DND-41 (cell line): ENCODE measurements around the gene VLDLR.

Experiments used
- ATAC-seq: fragments of 200-7000 bp; cut with Tn5 transposase; 3 replicates; pipeline ENCODE4 v1.9.1; 2021; ENCODE audit warnings: low read depth; ENCODE audit not compliant: insufficient read depth
- DNase-seq: peaks from one replicate; pipeline ENCODE4 v3.0.0-alpha.2; 2020
- H2AFZ ChIP-seq: 2 replicates; pipeline ENCODE4 v1.6.0; 2012; ENCODE audit warnings: low read depth, low read length
- H3K27ac ChIP-seq: 2 replicates; pipeline ENCODE4 v1.5.1; 2012; ENCODE audit warnings: low read length, inconsistent platforms
- H3K27me3 ChIP-seq: fragments of 200-600 bp; sonication (generic); 2 replicates; pipeline ENCODE4 v1.6.0; 2012; ENCODE audit warnings: low read length, mild to moderate bottlenecking, inconsistent platforms; ENCODE audit not compliant: insufficient read depth, poor library complexity
- H3K36me3 ChIP-seq: 2 replicates; pipeline ENCODE4 v1.5.1; 2012; ENCODE audit warnings: low read length, inconsistent platforms; ENCODE audit not compliant: insufficient read depth
- H3K4me1 ChIP-seq: 2 replicates; pipeline ENCODE4 v1.5.1; 2012; ENCODE audit warnings: mild to moderate bottlenecking, low read length; ENCODE audit not compliant: insufficient read depth
- H3K4me2 ChIP-seq: 2 replicates; pipeline ENCODE4 v1.6.0; 2012; ENCODE audit warnings: mild to moderate bottlenecking, moderate library complexity, low read length, inconsistent platforms; ENCODE audit not compliant: insufficient read depth
- H3K4me3 ChIP-seq, 2 experiments: fragments of 200-600 bp in 1 of 2; shearing (Covaris generic) in 1 of 2; 2 replicates each; pipeline ENCODE4 v1.5.1; 2012 to 2016; ENCODE audit warnings: inconsistent platforms in 2 of 2, low read length in 2 of 2, mild to moderate bottlenecking in 2 of 2, low read depth in 1 of 2, moderate library complexity in 1 of 2
- H3K79me2 ChIP-seq: 2 replicates; pipeline ENCODE4 v1.6.0; 2012; ENCODE audit warnings: low read length, inconsistent platforms; ENCODE audit not compliant: insufficient read depth
- H3K9ac ChIP-seq: 2 replicates; pipeline ENCODE4 v1.6.0; 2012; ENCODE audit warnings: low read depth, mild to moderate bottlenecking, inconsistent platforms, low read length, moderate library complexity
- H3K9me3 ChIP-seq: 2 replicates; pipeline ENCODE4 v1.5.1; 2012; ENCODE audit warnings: low read length, moderate library complexity, mild to moderate bottlenecking, inconsistent platforms; ENCODE audit not compliant: insufficient read depth, severe bottlenecking
- H4K20me1 ChIP-seq: 2 replicates; pipeline ENCODE4 v1.6.0; 2012; ENCODE audit warnings: low read length; ENCODE audit not compliant: insufficient read depth
- CTCF ChIP-seq: IDR thresholded peaks from 2 replicates; pipeline ENCODE4 v1.5.1; 2012; ENCODE audit warnings: borderline replicate concordance, low read length, moderate library complexity, mild to moderate bottlenecking; ENCODE audit not compliant: poor library complexity, severe bottlenecking; ENCODE audit errors: extremely low read depth
- EZH2 ChIP-seq: IDR thresholded peaks from 3 replicates; pipeline ENCODE4 v1.6.1; 2012; ENCODE audit warnings: borderline replicate concordance, low read depth, mild to moderate bottlenecking, moderate library complexity, low read length, inconsistent platforms; ENCODE audit not compliant: severe bottlenecking

VLDLR gene

GRCh38 chr9:2677915-2678889, 56.6 kb downstream of the VLDLR start:
- DNase-seq (no peak), ATAC-seq (no peak)
- Histone ChIP-seq H3K9me3 (no peaks in the 10 kb centered on the region), H3K27ac (no peak overlapping the region), H2AFZ (no peak overlapping the region), H3K4me2 (no peak overlapping the region), H3K79me2 (no peaks in the 10 kb centered on the region), H3K27me3 (no peaks in the 10 kb centered on the region), H3K4me3 (no peak overlapping the region), H3K9ac (no peak overlapping the region), H3K36me3 (no peaks in the 10 kb centered on the region), H3K4me1 (no peaks in the 10 kb centered on the region), H4K20me1 (no peaks in the 10 kb centered on the region)
- TF ChIP-seq EZH2 (no peak), CTCF (no peak)

- Histone ChIP-seq H4K20me1 (no peaks in the 10 kb centered on the region), H3K9me3 (no peaks in the 10 kb centered on the region), H3K27me3 (no peaks in the 10 kb centered on the region), H3K4me2 (no peak overlapping the region), H3K4me3 (no peak overlapping the region), H3K9ac (no peak overlapping the region), H3K36me3 (no peaks in the 10 kb centered on the region), H2AFZ (0 out of 2 replicates have a peak overlapping the region, but pooled peaks have one; percentile 2), H3K27ac (no peak overlapping the region), H3K4me1 (no peaks in the 10 kb centered on the region), H3K79me2 (no peaks in the 10 kb centered on the region)
- no peak for DNase-seq
- TF ChIP-seq EZH2, result no peak
- TF ChIP-seq CTCF, result no peak
- ATAC-seq, result no peak
Observed at GRCh38 chr9:2679011-2679410, 57.4 kb downstream of the VLDLR start.

GRCh38 chr9:2681981-2682380, 60.4 kb downstream of the VLDLR start:
- Histone ChIP-seq H4K20me1 (no peaks in the 10 kb centered on the region), H3K9ac (no peak overlapping the region), H3K27me3 (no peaks in the 10 kb centered on the region), H3K4me1 (no peaks in the 10 kb centered on the region), H3K79me2 (no peaks in the 10 kb centered on the region), H3K4me3 (no peak overlapping the region), H3K9me3 (no peaks in the 10 kb centered on the region), H2AFZ (no peak overlapping the region), H3K4me2 (no peak overlapping the region), H3K27ac (no peak overlapping the region), H3K36me3 (no peaks in the 10 kb centered on the region)
- ATAC-seq (no peak), DNase-seq (no peak)
- TF ChIP-seq EZH2 (no peak), CTCF (no peak)
